GM12878 (cell line): ENCODE results near the gene PRKCB. TPM values are rescaled to one million over a fixed set of nuclear protein-coding genes. Genes with fewer than 3 reads are reported as not detected.

Source experiments
- ATAC-seq: fragments of 200-7000 bp; cut with Tn5 transposase; 3 replicates; pipeline ENCODE4 v1.9.1; 2020; ENCODE audit warnings: mild to moderate bottlenecking, moderate library complexity
- BruUV-seq: library from RNA; stranded (reverse); fragments of 400-500 nt; replicated peaks from 2 replicates; lab custom pipeline; 2021; lab: Mats Ljungman, UMichigan
- CTCF ChIA-PET: fragments of 300-600 bp; sonication (Branson Sonifier 250); formaldehyde crosslinking; extraction: SDS; loops from one replicate; lab custom pipeline; 2021; ENCODE audit warnings: inconsistent platforms; lab: Yijun Ruan, JAX
- POLR2A ChIA-PET: fragments of 350-600 bp; formaldehyde crosslinking; extraction: SDS; loops from one replicate; lab custom pipeline; 2021; ENCODE audit warnings: inconsistent platforms; lab: Charles Lee
- RAD21 ChIA-PET: fragments of 300-600 bp; sonication (Branson Sonifier 250); formaldehyde crosslinking; loops from one replicate; lab custom pipeline; 2023; ENCODE audit warnings: antibody characterized with exemption; ENCODE audit not compliant: unreplicated experiment; lab: Charles Lee
- SMC1A ChIA-PET: fragments of 300-600 bp; sonication (Branson Sonifier 250); formaldehyde crosslinking; loops from one replicate; lab custom pipeline; 2023; ENCODE audit not compliant: unreplicated experiment, uncharacterized antibody; lab: Charles Lee
- DNase-seq: peaks from one replicate; pipeline ENCODE4 v3.0.0-alpha.2; 2011; ENCODE audit warnings: low read depth, low spot score
- FAIRE-seq: peaks from 3 replicates; lab custom pipeline; 2011; peaks lifted over from hg19 to GRCh38; lab: Jason Lieb, UNC
- H2AFZ ChIP-seq: 2 replicates; pipeline ENCODE4 v1.6.0; 2011; ENCODE audit warnings: low read depth, low read length, control low read depth; ENCODE audit not compliant: control insufficient read depth
- H3K27ac ChIP-seq: 2 replicates; pipeline ENCODE4 v1.5.1; 2011; ENCODE audit warnings: control low read depth; ENCODE audit not compliant: control insufficient read depth, insufficient read depth
- H3K27me3 ChIP-seq, 2 experiments: replicated peaks in 1 of 2; 2 replicates each; pipeline versions ENCODE4 v1.6.0 to v1.6.1; 2011; ENCODE audit warnings: low read length in 1 of 2; ENCODE audit not compliant: control insufficient read depth in 2 of 2, insufficient read depth in 2 of 2
- H3K36me3 ChIP-seq, 2 experiments: 2 replicates each; pipeline ENCODE4 v1.5.1; 2011; ENCODE audit warnings: low read length in 1 of 2; ENCODE audit not compliant: control insufficient read depth in 2 of 2, insufficient read depth in 2 of 2
- H3K4me1 ChIP-seq: 2 replicates; pipeline ENCODE4 v1.6.1; 2011; ENCODE audit warnings: mild to moderate bottlenecking, low read length, moderate library complexity, mixed read lengths; ENCODE audit not compliant: control insufficient read depth, insufficient read depth
- H3K4me2 ChIP-seq: 2 replicates; pipeline ENCODE4 v1.6.0; 2011; ENCODE audit warnings: control low read depth; ENCODE audit not compliant: control insufficient read depth, insufficient read depth
- H3K4me3 ChIP-seq: fragments of 200-600 bp; sonication (generic); 2 replicates; pipeline ENCODE4 v1.5.1; 2016
- H3K79me2 ChIP-seq: 2 replicates; pipeline ENCODE4 v1.6.0; 2011; ENCODE audit warnings: low read length; ENCODE audit not compliant: control insufficient read depth, insufficient read depth
- H3K9ac ChIP-seq: 2 replicates; pipeline ENCODE4 v1.8.0; 2011; ENCODE audit warnings: low read length, control low read depth, mixed read lengths; ENCODE audit not compliant: control insufficient read depth, insufficient read depth
- H3K9me3 ChIP-seq: replicated peaks from 3 replicates; pipeline ENCODE4 v1.5.1; 2011; ENCODE audit warnings: mild to moderate bottlenecking, low read length; ENCODE audit not compliant: control insufficient read depth, insufficient read depth
- H4K20me1 ChIP-seq: 2 replicates; pipeline ENCODE4 v1.6.0; 2011; ENCODE audit not compliant: control insufficient read depth, insufficient read depth
- EZH2 ChIP-seq: IDR thresholded peaks from 2 replicates; pipeline ENCODE4 v1.6.1; 2012; ENCODE audit warnings: low read depth, mild to moderate bottlenecking, control low read depth, inconsistent platforms, low read length, borderline replicate concordance; ENCODE audit not compliant: control insufficient read depth
- MXI1 ChIP-seq: fragments of 150-350 bp; IDR thresholded peaks from 2 replicates; pipeline ENCODE4 v1.6.1; 2011; ENCODE audit warnings: low read depth, mild to moderate bottlenecking, inconsistent platforms, low read length, improper control_type of control experiment
- RAD51 ChIP-seq: fragments of 450-650 bp; IDR thresholded peaks from 2 replicates; pipeline ENCODE4 v1.6.1; 2016; ENCODE audit warnings: moderate library complexity, mild to moderate bottlenecking, inconsistent platforms
- RB1 ChIP-seq: fragments of 450-650 bp; formaldehyde crosslinking; IDR thresholded peaks from 2 replicates; pipeline ENCODE4 v1.6.1; 2017; ENCODE audit warnings: mild to moderate bottlenecking, borderline replicate concordance
- TBL1XR1 ChIP-seq: IDR thresholded peaks from 2 replicates; pipeline ENCODE4 v1.6.1; 2012; ENCODE audit warnings: low read depth, low read length, improper control_type of control experiment
- ZNF24 ChIP-seq: fragments of 450-650 bp; IDR thresholded peaks from 2 replicates; pipeline ENCODE4 v1.6.1; 2017; ENCODE audit warnings: antibody characterized with exemption, mild to moderate bottlenecking
- ZSCAN29 ChIP-seq: fragments of 450-650 bp; IDR thresholded peaks from 2 replicates; pipeline ENCODE4 v1.6.1; 2017; ENCODE audit warnings: mild to moderate bottlenecking, moderate library complexity
- WGBS: methylation state at CpG from one replicate; pipeline ENCODE4 v1.1.6; 2016; ENCODE audit warnings: low lambda C conversion rate; ENCODE audit not compliant: insufficient replicate concordance, insufficient coverage; ENCODE audit errors: missing lambda C conversion rate; 5-methylcytosine and 5-hydroxymethylcytosine counted together
- in situ Hi-C: fragments of 300-500 bp; cut with MboI; formaldehyde crosslinking; loops from 9 replicates; pipeline ENCODE4 v1.14.3; 2018; ENCODE audit warnings: mixed read lengths
- intact Hi-C: fragments of 100-400 bp; cut with micrococcal nuclease; formaldehyde crosslinking; loops from one replicate; pipeline ENCODE4 v1.14.2; 2022; ENCODE audit not compliant: unreplicated experiment
- polyA plus RNA-seq, 11 experiments: library from polyadenylated mRNA; depleted of rRNA in 4 of 11; unstranded in 6 of 11; stranded (reverse) in 5 of 11; fragments of >200 nt; fragmentation: Nextera tagmentation in 4 of 11; fragmentation: Illumina TruSeq in 1 of 11; extraction: Ambion mirVana in 4 of 11; extraction: Trizol in 1 of 11; gene quantifications; 1 replicate in 1 of 11; 2 replicates in 10 of 11; pipeline versions ENCODE4 v1.2.1 to v1.2.3, GENCODE V29; 2011 to 2016; ENCODE audit warnings: inconsistent platforms in 2 of 11, missing spikeins in 2 of 11, low read depth in 1 of 11
- total RNA-seq, 4 experiments: library from RNA; depleted of rRNA in 3 of 4; stranded (reverse); fragments of >200 nt in 3 of 4; fragmentation: Illumina TruSeq in 1 of 4; extraction: Trizol in 1 of 4; gene quantifications; 2 replicates each; pipeline versions ENCODE4 v1.2.1 to v1.2.3, GENCODE V29; 2013 to 2021

Gene PRKCB
- total and polyA plus RNA-seq, 10 of the 15 experiments (the other 5 are each of a cell fraction or from before 2014, with no cell fraction given): 21.4 to 158 (median 97.3) TPM

- no peak for TF ChIP-seq ZNF24
Measured at GRCh38 chr16:23968176-23968575, 132.4 kb downstream of the PRKCB start (continued).

DNA sequence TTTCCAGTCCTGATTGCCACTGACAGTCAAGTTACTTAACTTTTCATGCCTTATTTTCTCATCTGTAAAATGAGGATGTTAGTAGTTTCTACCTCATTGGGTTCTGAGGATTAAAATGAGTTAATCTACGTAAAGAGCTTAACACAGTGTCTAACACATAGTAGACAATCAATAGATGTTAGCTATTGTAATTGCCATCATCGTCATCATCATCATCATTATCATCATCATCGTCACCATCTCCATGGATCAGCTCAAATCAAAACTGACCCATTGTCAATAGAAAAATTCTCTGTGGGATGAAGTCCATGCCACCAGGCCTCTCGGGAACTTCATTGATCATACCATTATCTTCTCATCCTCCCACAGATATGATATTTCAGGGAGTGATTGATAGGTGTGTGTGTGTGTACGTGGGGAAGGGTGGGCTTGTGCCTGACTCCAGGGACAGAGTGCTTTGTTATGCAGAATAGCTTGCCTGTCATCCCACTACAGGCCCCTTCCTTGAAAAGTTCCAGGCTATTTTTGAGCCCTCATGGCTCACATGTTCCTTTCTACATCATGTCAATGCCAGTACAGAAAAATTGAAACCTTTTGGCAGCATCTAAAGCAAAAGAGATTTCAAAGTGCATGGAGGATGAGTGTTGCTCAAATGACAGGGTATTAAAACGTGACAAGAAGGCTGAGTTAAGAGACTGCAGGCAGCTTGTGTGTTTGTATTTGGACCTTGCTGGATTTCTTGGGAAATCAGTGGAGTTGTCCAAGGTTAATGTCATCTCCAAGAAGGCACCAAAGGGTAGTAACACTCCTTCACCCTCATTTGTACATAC, 133.9 kb downstream of the PRKCB start:
- ChIA-PET CTCF (interaction anchor here (0.8 kb wide), 1 partner anchor 128 kb away, joined by 3 read pairs; no protein-coding TSS in a partner anchor), RAD21 (interaction anchor here (0.9 kb wide), 1 partner anchor 34 kb away, joined by 3 read pairs; no protein-coding TSS in a partner anchor), POLR2A (interaction anchor here (0.8 kb wide), 1 partner anchor 10 kb away, joined by 3 read pairs; no protein-coding TSS in a partner anchor)
- Histone ChIP-seq H3K4me3 (no peak overlapping the region), H3K79me2 (peaks cover 34% of the 10 kb centered on the region), H3K4me2 (no peak overlapping the region), H3K36me3 (peaks cover 15 to 33% of the 10 kb centered on the region in 2 experiments), H3K9me3 (no peaks in the 10 kb centered on the region), H3K27ac (no peak overlapping the region), H3K9ac (no peak overlapping the region), H3K27me3 (no peaks in the 10 kb centered on the region)
- ATAC-seq (no peak), DNase-seq (no peak), FAIRE-seq (no peak)
- WGBS: 67% methylated on average over 6 of the region's 6 CpGs
- in situ Hi-C loops (no loop called here), intact Hi-C loops (no loop called here)
- no peak for TF ChIP-seq RB1
- no peak for TF ChIP-seq EZH2
- TF ChIP-seq ZSCAN29: no peak
- TF ChIP-seq TBL1XR1: no peak
- TF ChIP-seq RAD51: no peak
- no peak for TF ChIP-seq MXI1
- TF ChIP-seq, all 136 proteins: peak for 0
- Histone ChIP-seq H3K4me1 (peaks cover 26% of the 10 kb centered on the region), H4K20me1 (peaks cover 10% of the 10 kb centered on the region), H2AFZ (no peak overlapping the region)
- SMC1A ChIA-PET: interaction anchor here (0.6 to 2.0 kb wide), 6 partner anchors 16 to 166 kb away, joined by 3 to 5 read pairs (median 4); no protein-coding TSS in a partner anchor
- no TSS peak for BruUV-seq
